Measurements from ENCODE around the gene ELAVL4. TPM values are rescaled to one million over a fixed set of nuclear protein-coding genes. Genes with fewer than 3 reads are reported as not detected.

The ELAVL4 gene
- total and polyA plus RNA-seq, 7 donors: 0.03 TPM; not detected in 6

GRCh38 chr1:50218344-50219120 is 109.8 kb downstream of the ELAVL4 start:
- ATAC-seq (no peak), DNase-seq (no peak)
- 80 to 86% (median 80%) methylated on average over 7 of the region's 7 CpGs for WGBS, 3 donors
- Histone ChIP-seq H3K27me3 (ENCODE audit: insufficient read depth in 3 of 3, low read length in 2 of 3) (no peaks in the 10 kb centered on the region), H3K9me3 (no peaks in the 10 kb centered on the region), H3K36me3 (ENCODE audit: insufficient read depth in 1 of 2, low read depth in 1 of 2) (no peaks in the 10 kb centered on the region), H3K4me1 (no peaks in the 10 kb centered on the region), H3K27ac (no peak overlapping the region), H3K4me3 (no peak overlapping the region)
- intact Hi-C loops (cut with DNase I): no loop called here
- TF ChIP-seq CTCF (IDR thresholded peaks at IDR 0.05): no peak

- DNase-seq: no peak
- no peak overlapping the region for H3K4me3 ChIP-seq
- no peak for TF ChIP-seq CTCF (IDR thresholded peaks at IDR 0.05)
- H3K27ac ChIP-seq: no peak overlapping the region
- no peaks in the 10 kb centered on the region for H3K27me3 ChIP-seq (ENCODE audit: insufficient read depth in 3 of 3, low read length in 2 of 3)
- H3K36me3 ChIP-seq (ENCODE audit: insufficient read depth in 1 of 2, low read depth in 1 of 2): no peaks in the 10 kb centered on the region
- ATAC-seq: no peak
- H3K4me1 ChIP-seq: no peaks in the 10 kb centered on the region
- no peaks in the 10 kb centered on the region for H3K9me3 ChIP-seq
- intact Hi-C loops (cut with DNase I): no loop called here
- WGBS, 3 donors: 77 to 86% (median 83%) methylated on average over 4 of the region's 4 CpGs
Observed at GRCh38 chr1:50228871-50229384, 120.2 kb downstream of the ELAVL4 start.

- DNase-seq (no peak), ATAC-seq (no peak)
- no peak overlapping the region for H3K4me3 ChIP-seq
- no peak for TF ChIP-seq CTCF (IDR thresholded peaks at IDR 0.05)
- peaks cover 0 to 2% (median 0%) of the 10 kb centered on the region in 3 donors for H3K27me3 ChIP-seq (ENCODE audit: insufficient read depth in 3 of 3, low read length in 2 of 3)
- 65 to 66% (median 66%) methylated on average over 5 of the region's 5 CpGs for WGBS, 3 donors
- H3K4me1 ChIP-seq: no peaks in the 10 kb centered on the region
- H3K36me3 ChIP-seq (ENCODE audit: insufficient read depth in 1 of 2, low read depth in 1 of 2): no peaks in the 10 kb centered on the region
- H3K9me3 ChIP-seq: no peaks in the 10 kb centered on the region
- intact Hi-C loops (cut with DNase I): no loop called here
- no peak overlapping the region for H3K27ac ChIP-seq
Observed at GRCh38 chr1:50231209-50231608, 122.5 kb downstream of the ELAVL4 start.

- 31 to 41% (median 37%) methylated on average over 3 of the region's 3 CpGs for WGBS, 3 donors
- TF ChIP-seq CTCF (IDR thresholded peaks at IDR 0.05): no peak
- Histone ChIP-seq H3K27me3 (ENCODE audit: insufficient read depth in 3 of 3, low read length in 2 of 3) (peaks cover 0 to 2% (median 0%) of the 10 kb centered on the region in 3 donors), H3K4me1 (no peaks in the 10 kb centered on the region), H3K9me3 (no peaks in the 10 kb centered on the region), H3K4me3 (no peak overlapping the region), H3K36me3 (ENCODE audit: insufficient read depth in 1 of 2, low read depth in 1 of 2) (no peaks in the 10 kb centered on the region), H3K27ac (no peak overlapping the region)
- DNase-seq (no peak), ATAC-seq (no peak)
- intact Hi-C loops (cut with DNase I): no loop called here
Observed at GRCh38 chr1:50232336-50232735, 123.6 kb downstream of the ELAVL4 start.
